Rectal smooth muscle tissue (tissue), 1 donor: ENCODE results near the gene MAGEB3.

ENCODE experiments used
- H3K27ac ChIP-seq: one replicate; pipeline ENCODE4 v1.7.0; 2013; ENCODE audit warnings: low read depth, low read length, inconsistent platforms
- H3K27me3 ChIP-seq: one replicate; pipeline ENCODE4 v1.7.0; 2013; ENCODE audit warnings: low read length; ENCODE audit not compliant: control insufficient read depth, insufficient read depth
- H3K36me3 ChIP-seq: one replicate; pipeline ENCODE4 v1.7.0; 2013; ENCODE audit warnings: low read length; ENCODE audit not compliant: control insufficient read depth, insufficient read depth
- H3K4me1 ChIP-seq: one replicate; pipeline ENCODE4 v1.7.0; 2013; ENCODE audit warnings: low read length; ENCODE audit not compliant: control insufficient read depth, insufficient read depth
- H3K4me3 ChIP-seq: one replicate; pipeline ENCODE4 v1.7.0; 2013; ENCODE audit warnings: low read length
- H3K9ac ChIP-seq: one replicate; pipeline ENCODE4 v1.7.0; 2013; ENCODE audit warnings: low read length

The MAGEB3 gene

DNA sequence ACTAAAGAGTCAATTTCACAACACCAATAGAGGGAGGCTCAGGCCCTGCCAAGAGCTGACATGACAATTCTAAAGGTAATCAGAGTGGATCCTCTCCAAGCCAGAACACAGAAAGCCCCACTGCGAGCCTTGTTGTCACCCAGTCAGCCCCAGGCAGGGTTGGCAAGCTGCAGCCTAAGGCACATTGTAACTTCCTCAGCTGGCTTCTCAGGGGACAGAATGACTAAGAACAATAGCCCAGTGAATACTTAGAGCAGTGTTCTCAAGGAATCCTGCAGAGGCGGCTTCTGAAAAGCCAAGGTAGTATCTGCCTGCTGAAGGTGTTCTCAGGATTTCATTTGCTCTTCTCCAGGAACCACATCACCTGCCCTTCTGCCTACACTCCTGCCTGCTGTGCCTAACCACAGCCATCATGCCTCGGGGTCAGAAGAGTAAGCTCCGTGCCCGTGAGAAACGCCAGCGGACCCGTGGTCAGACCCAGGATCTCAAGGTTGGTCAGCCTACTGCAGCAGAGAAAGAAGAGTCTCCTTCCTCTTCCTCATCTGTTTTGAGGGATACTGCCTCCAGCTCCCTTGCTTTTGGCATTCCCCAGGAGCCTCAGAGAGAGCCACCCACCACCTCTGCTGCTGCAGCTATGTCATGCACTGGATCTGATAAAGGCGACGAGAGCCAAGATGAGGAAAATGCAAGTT, 11.4 kb downstream of the MAGEB3 start, which contains the start of gene MAGEB4:
Gene MAGEB4, plus strand, starts transcription at position 277 of the 692 bp plus-strand sequence. Its CDS starts 136 bp downstream, at position 413.
- Histone ChIP-seq H3K27ac (no peak within 1 kb of the TSS), H3K27me3 (no peaks in the 10 kb centered on the region), H3K9ac (no peak within 1 kb of the TSS), H3K4me3 (no peak within 1 kb of the TSS), H3K36me3 (no peaks in the 10 kb centered on the region), H3K4me1 (no peaks in the 10 kb centered on the region)

DNA sequence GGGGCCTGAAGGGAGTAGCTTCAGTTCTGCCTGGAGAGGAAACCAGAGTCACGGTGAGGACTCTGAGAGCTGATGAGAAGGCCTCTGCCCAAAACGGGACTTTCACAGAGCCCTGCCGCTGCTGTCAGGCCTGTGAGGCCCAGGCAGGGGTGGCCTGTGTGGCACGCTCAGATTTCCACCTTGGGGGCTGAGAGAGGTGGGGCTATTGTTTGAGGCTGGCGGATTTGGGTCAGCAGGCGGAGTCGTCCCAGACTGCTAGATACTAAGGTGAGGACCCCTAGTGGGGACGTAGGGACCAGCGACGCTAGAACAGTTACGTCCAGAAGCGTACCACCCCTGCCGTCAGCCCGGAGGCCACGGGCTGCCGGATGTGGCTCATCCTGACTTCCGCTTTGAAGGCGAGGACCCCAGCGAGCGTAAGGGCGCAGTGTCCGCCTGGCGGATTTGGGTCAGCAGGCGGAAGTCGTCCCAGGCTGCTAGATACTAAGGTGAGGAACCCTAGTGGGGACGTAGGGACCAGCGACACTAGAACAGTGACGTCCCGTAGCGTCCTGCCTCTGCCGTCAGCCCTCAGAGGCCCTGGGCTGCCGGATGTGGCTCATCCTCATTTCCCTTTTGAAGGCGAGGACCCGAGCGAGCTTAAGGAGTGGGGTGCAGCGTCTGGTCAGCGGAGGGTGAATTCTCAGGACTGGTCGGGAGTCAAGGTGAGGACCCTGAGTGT, 16.5 kb downstream of the MAGEB3 start, which contains the start of gene MAGEB1:
Gene MAGEB1, plus strand, starts transcription at position 378 of the 721 bp plus-strand sequence. CDS start 3,348 bp downstream, outside the sequence.
- H3K27me3 ChIP-seq: no peaks in the 10 kb centered on the region
- H3K4me1 ChIP-seq: no peaks in the 10 kb centered on the region
- H3K36me3 ChIP-seq: no peaks in the 10 kb centered on the region
- H3K9ac ChIP-seq: no peak within 1 kb of the TSS
- no peak within 1 kb of the TSS for H3K4me3 ChIP-seq
- no peak within 1 kb of the TSS for H3K27ac ChIP-seq

DNA sequence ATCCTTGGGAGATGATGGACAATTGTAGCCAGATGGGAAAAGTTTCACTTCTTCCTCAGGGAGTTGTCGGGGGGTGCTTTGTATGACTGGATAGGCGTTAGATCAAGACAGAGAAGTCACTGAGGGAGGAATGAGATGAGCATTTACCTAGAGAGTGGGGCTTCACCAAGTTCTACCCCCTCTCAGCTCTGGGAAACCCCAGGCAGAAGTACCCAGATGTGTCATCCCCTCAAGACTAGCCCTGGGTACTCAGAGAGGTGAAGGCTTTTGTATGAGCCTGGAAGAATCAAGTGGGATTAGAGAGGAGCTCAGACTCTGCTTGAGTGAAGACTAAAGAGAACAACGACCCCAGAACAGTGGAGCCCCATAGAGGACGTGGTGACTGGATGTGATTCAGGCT, 18.4 kb downstream of the MAGEB3 start:
- H3K36me3 ChIP-seq: no peaks in the 10 kb centered on the region
- no peak overlapping the region for H3K9ac ChIP-seq
- H3K27ac ChIP-seq: no peak overlapping the region
- no peaks in the 10 kb centered on the region for H3K4me1 ChIP-seq
- H3K4me3 ChIP-seq: no peak overlapping the region
- no peaks in the 10 kb centered on the region for H3K27me3 ChIP-seq

DNA sequence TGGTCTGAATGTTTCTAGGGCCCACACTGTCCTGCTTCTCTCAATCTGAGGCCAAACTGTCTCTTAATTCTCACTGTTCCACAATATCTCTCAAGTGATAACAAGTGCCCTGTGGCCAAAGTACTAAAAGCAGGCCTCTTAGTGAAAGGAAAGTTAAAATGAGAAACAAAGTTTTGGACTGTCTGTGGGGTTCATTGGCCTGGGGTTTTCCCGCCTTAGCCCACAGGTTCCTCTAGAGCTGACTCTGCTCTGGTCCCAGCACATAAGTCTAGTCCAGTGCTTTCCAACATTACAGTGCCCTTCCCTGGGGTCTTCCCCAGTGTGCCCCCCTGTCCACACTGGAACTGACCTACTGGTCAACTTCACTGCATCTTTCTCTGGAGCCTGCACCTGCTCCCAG, 22.8 kb downstream of the MAGEB3 start:
- Histone ChIP-seq H3K27ac (no peak overlapping the region), H3K27me3 (no peaks in the 10 kb centered on the region), H3K9ac (no peak overlapping the region), H3K4me1 (no peaks in the 10 kb centered on the region), H3K36me3 (no peaks in the 10 kb centered on the region), H3K4me3 (no peak overlapping the region)

DNA sequence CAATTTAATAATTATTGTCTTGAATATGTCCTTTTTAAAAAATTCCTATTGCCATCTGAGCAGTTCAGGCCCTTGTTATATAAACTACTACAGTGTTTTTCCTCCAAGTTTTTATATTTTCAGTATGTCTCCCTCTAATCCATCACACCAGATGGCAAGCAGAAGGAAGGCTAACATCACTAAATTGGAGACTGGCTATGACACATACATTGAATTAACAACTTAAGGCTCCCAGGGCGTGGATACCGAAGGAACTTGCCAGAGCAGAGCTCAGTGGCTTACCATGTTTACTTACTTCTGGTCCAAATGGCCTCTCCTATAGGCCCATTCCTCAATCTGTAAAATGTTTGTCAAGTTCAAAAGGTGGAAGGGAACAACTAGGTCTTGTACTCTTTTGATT, 29.5 kb downstream of the MAGEB3 start:
- H3K4me1 ChIP-seq: no peaks in the 10 kb centered on the region
- no peaks in the 10 kb centered on the region for H3K36me3 ChIP-seq
- no peak overlapping the region for H3K4me3 ChIP-seq
- H3K27me3 ChIP-seq: no peaks in the 10 kb centered on the region
- H3K9ac ChIP-seq: no peak overlapping the region
- H3K27ac ChIP-seq: no peak overlapping the region

DNA sequence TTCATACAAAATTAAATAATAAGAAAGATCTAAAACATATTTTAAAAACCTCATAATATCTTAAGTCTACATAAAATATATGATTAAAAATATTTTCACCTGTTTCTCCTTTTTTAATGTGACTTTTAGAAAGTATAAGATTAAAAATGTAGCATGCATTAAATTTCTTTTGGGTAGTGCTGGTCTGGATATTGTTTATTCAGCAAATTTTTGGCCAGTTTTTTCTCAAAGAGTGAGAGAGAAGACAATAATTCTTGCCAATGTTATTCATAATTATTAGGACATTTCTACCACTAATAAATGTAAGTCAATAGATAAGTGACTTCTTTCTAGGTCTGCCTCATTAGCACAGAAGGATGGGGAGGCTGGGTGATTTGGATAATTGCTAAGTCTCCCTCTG, 30.6 kb downstream of the MAGEB3 start:
- Histone ChIP-seq H3K4me1 (no peaks in the 10 kb centered on the region), H3K9ac (no peak overlapping the region), H3K27ac (no peak overlapping the region), H3K36me3 (no peaks in the 10 kb centered on the region), H3K27me3 (no peaks in the 10 kb centered on the region), H3K4me3 (no peak overlapping the region)

DNA sequence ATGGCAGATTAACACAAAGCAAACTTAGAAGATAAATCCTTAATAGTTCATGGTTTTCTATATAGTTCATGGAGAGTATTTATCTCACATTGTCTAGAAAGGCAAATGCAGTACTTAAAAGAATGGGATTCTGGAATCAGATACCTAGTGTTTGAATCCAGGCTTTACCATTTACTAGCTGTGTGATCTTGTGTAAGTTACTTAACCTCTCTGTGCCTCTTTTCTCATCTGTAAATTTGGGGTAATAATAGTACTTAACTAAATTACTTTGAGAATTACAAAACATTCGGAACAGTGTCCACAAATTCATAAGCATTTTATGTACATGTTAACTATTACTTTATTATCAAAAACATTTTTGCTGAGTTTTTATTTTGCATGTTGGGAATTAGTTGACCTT, 32.3 kb downstream of the MAGEB3 start:
- no peak overlapping the region for H3K4me3 ChIP-seq
- no peak overlapping the region for H3K27ac ChIP-seq
- no peaks in the 10 kb centered on the region for H3K36me3 ChIP-seq
- no peaks in the 10 kb centered on the region for H3K27me3 ChIP-seq
- no peaks in the 10 kb centered on the region for H3K4me1 ChIP-seq
- H3K9ac ChIP-seq: no peak overlapping the region

DNA sequence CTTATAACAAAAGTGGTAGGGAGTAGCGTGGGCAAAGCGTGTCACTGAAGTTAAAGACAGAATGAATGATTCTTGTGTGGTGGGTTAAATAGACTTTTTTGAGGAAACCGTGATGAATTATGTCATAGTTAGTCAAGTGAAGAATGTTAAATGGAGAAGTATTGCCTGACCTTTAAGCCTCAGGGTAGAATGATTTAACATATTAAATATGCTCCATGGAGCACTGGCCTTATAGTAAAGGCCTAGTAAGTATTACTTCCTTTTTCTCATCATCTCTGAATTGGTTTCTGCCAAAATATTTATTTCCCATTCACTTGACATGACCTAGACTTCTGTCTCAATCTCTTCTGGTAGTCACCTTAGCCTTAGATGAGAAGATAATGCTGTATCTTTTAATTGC, 40.2 kb downstream of the MAGEB3 start:
- no peaks in the 10 kb centered on the region for H3K36me3 ChIP-seq
- no peaks in the 10 kb centered on the region for H3K4me1 ChIP-seq
- no peaks in the 10 kb centered on the region for H3K27me3 ChIP-seq
- no peak overlapping the region for H3K4me3 ChIP-seq
- H3K9ac ChIP-seq: no peak overlapping the region
- H3K27ac ChIP-seq: no peak overlapping the region

DNA sequence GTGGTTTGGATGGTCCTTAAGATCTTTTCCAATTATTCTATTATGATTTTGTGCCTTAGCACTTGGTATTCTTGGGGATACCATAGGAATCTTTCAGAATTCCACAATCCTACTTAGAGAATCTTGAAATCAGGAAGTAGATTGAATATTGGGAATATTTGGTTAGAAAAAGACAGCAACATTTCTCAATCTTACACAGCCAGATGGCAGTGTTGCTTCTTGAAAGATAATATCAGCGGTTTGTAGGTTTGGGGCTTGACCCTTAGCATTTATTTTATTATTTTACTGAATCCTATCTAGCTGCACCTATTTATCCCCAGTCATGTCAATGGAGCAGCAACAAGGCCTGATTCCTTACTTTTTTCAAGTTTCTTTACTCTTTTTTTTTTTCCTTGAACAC, 45.0 kb downstream of the MAGEB3 start:
- Histone ChIP-seq H3K4me3 (no peak overlapping the region), H3K4me1 (no peaks in the 10 kb centered on the region), H3K36me3 (no peaks in the 10 kb centered on the region), H3K9ac (no peak overlapping the region), H3K27ac (no peak overlapping the region), H3K27me3 (no peaks in the 10 kb centered on the region)

DNA sequence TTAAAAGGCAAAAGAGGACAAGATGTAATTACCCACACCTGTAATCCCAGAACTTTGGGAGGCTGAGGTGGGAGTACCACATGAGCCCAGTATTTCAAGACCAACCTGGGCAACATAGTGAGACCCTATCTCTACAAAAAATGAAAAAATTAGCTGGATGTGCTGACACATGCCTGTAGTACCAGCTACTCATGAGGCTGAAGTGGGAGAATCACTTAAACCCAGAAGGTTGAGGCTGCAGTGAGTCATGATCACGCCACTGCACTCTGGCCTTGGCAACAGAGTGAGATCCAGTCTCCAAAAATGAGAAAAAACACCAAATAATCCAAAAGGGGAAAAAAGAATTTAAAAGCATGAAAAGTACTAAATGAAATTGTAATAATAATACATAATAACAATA, 47.9 kb downstream of the MAGEB3 start:
- H3K4me1 ChIP-seq: no peaks in the 10 kb centered on the region
- H3K27me3 ChIP-seq: no peaks in the 10 kb centered on the region
- no peak overlapping the region for H3K9ac ChIP-seq
- H3K4me3 ChIP-seq: no peak overlapping the region
- no peaks in the 10 kb centered on the region for H3K36me3 ChIP-seq
- no peak overlapping the region for H3K27ac ChIP-seq

DNA sequence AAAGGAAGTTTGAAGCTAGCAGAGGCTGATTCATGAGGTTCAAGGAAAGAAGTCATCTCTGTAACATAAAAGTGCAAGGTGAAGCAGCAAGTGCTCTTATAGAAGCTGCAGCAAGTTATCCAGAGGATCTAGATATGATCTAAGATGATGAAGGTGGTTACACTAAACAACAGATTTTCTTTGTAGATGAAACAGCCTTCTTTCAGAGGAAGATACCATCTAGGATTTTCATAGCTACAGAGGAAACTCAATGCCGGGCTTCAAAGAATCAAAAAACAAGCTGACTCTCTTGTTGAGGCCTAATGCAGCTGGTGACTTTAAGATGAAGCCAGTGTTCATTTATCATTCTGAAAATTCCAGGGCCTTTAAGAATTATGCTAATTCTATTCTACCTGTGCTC, 50.0 kb downstream of the MAGEB3 start:
- no peak overlapping the region for H3K9ac ChIP-seq
- no peaks in the 10 kb centered on the region for H3K36me3 ChIP-seq
- no peaks in the 10 kb centered on the region for H3K4me1 ChIP-seq
- no peak overlapping the region for H3K27ac ChIP-seq
- H3K4me3 ChIP-seq: no peak overlapping the region
- H3K27me3 ChIP-seq: no peaks in the 10 kb centered on the region

DNA sequence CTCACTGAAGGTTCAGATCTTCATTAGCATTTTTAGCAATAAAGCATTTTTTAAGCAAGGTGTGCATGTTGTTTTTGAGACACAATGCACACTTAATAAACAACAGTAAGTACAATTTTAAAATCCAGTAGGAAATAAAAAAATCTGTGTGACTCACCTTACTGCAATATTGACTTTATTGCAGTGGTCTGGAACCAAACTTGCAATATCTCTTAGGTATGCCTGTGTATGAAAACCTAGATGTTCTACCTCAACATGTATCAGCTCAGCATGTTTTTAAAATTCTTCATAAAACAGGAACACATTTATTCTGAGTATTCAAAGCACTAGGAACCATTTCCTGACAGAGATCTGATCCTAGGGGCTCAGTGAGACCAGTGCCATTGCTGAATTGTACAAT, 52.1 kb downstream of the MAGEB3 start:
- Histone ChIP-seq H3K36me3 (no peaks in the 10 kb centered on the region), H3K27me3 (no peaks in the 10 kb centered on the region), H3K9ac (no peak overlapping the region), H3K4me1 (no peaks in the 10 kb centered on the region), H3K27ac (no peak overlapping the region), H3K4me3 (no peak overlapping the region)
